Right lobe of liver (tissue), 4 donors: ENCODE data around the gene BBX.

Experiments used
- POLR2A ChIP-seq: fragments of 450-650 bp; IDR thresholded peaks from one replicate; pipeline ENCODE4 v1.6.1; 2017; ENCODE audit warnings: antibody characterized with exemption, mild to moderate bottlenecking
- TF ChIP-seq, protein P1 (sequence below), 4 donors: fragments of 200-600 bp in 3 of 4; fragments of 450-650 bp in 1 of 4; IDR thresholded peaks; one replicate each; pipeline versions ENCODE4 v1.5.1 to v1.8.0; 2016 to 2022; ENCODE audit warnings: antibody characterized with exemption in 4 of 4, mild to moderate bottlenecking in 2 of 4
- donor health status: DM: no; HTN: no; CAD: no.
- donor health status: DM: no; HTN: no; CAD: no.
- donor health status: DM: no; HTN: yes; CAD: no.

DNA sequence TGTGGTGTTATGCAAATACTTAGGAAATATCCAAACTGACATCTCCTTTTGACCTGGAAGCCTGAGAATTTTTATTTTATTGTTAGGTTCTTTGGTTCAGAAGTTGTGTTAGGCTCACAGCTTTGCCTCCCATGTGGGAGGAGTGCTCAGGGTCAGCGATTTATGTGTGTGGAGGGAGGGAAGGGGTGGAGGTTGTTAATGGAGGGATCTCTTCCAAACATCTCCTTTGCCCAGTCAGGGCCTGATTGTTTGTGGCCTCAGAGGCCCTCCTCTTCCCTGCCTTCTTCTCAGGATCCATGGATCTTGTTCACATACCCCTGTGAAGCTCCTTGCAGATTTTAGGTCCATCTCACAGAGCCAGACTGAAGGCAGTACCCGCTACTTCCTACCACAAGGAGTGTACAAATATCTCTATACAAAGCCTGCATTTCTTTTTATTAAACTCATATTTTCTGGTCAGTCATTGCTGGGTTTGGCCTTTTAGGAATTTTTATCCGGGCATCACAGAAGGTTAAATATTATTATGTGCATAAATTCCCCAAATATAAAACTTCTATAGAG is 40.3 kb downstream of the BBX start:
- TF ChIP-seq, protein P1, sequence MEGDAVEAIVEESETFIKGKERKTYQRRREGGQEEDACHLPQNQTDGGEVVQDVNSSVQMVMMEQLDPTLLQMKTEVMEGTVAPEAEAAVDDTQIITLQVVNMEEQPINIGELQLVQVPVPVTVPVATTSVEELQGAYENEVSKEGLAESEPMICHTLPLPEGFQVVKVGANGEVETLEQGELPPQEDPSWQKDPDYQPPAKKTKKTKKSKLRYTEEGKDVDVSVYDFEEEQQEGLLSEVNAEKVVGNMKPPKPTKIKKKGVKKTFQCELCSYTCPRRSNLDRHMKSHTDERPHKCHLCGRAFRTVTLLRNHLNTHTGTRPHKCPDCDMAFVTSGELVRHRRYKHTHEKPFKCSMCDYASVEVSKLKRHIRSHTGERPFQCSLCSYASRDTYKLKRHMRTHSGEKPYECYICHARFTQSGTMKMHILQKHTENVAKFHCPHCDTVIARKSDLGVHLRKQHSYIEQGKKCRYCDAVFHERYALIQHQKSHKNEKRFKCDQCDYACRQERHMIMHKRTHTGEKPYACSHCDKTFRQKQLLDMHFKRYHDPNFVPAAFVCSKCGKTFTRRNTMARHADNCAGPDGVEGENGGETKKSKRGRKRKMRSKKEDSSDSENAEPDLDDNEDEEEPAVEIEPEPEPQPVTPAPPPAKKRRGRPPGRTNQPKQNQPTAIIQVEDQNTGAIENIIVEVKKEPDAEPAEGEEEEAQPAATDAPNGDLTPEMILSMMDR (IDR thresholded peaks at IDR 0.05) = no peak
- no peak for TF ChIP-seq POLR2A
